GM20431 (cell line): ENCODE results near the gene NUP210.
"Not testable (repeated sequence)": the region's sequence is repeated elsewhere in the genome, so short reads cannot be mapped to it uniquely, and the experiment has no call there.

Experiments
- in situ Hi-C: fragments of 300-500 bp; cut with MseI, MboI; formaldehyde crosslinking; loops from one replicate; pipeline ENCODE4 v1.15.0; 2020; ENCODE audit warnings: low sequenced_read_pairs; ENCODE audit not compliant: unreplicated experiment

NUP210 gene

DNA sequence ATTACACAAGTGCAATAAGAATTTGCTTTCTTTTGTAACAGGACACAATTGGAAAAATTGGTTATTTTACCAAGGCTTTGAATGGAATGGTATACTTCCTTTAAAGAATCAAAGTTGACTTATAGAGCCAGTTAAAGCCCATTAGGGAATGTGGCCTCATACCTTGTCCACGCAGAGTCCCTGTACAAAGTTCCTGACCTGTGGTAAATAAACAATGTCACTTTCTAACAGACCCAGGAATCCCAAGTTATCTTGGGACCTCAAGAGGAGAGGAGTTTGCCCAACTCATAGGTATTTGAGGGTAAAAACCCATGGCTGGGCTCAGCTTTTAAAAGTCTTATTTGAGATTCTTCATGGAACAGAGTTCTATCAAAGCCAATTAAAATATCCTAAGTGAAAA, 12.0 kb upstream of the NUP210 start:
- in situ Hi-C loops: no loop called here

- in situ Hi-C loops: not testable (repeated sequence)
These were observed 10.3 kb upstream of the NUP210 start for GRCh38 chr3:13430411-13430875.

- in situ Hi-C loops: no loop called here
These were observed 9.6 kb upstream of the NUP210 start for GRCh38 chr3:13429631-13430291.

- in situ Hi-C loops: not testable (repeated sequence)
These were observed 8.6 kb upstream of the NUP210 start for GRCh38 chr3:13428678-13429077.

DNA sequence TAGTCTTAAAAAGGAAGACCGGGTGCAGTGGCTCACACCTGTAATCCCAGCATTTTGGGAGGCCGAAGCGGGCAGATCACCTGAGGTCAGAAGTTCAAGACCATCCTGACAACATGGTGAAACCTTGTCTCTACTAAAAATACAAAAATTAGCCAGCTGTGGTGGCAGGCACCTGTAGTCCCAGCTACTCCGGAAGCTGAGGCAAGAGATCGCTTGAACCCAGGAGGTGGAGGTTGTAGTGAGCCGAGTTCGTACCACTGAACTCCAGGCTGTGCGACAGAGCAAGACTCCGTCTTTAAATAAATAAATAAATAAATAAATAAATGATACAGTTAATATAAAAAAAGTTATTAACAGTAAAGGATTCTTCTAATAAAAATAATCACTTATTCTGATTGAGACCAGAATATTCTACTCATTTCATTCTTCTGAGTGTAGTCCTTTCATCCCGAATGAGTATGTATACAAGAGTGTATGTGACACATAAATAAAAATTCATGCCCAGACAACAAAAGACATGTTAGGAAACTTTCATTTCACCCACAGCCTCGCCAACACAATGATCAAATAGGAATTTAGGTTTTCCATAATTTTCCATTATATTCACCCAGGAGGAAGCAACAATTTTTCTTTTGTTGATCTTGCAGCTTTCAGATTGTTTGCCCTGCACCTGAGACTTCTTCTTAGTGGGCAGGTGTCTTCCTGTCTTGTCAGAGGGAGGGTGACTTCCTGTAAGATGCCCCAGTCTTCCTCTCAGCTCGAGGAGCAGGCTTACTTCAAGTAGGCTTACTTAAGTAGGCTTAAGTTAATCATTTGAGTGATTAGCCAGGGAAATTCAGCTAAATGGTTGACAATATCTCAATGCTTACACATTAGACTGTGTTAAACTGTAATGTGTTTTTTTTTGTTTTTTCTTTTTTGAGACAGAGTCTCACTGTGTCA, 7.8 kb upstream of the NUP210 start:
- in situ Hi-C loops: no loop called here

DNA sequence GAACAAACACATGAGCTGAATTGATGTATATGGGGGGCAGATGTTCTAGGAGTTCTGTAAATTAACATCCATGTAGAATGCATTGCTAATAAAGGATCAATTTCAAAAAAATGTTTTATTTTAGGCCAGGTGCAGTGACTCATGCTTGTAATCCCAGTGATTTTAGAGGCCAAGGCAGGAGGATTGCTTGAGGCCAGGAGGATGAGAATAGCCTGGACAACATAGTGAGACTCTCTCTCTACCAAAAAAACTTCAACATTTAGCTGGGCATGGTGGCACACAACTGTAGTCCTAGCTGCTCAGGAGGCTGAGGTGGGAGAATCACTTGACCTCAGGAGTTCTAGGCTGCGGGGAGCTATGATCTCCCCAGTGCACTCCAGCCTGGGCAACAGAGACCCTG, 6.5 kb upstream of the NUP210 start:
- in situ Hi-C loops: no loop called here

- in situ Hi-C loops: no loop called here
These were observed 5.6 kb upstream of the NUP210 start for GRCh38 chr3:13425689-13426088.

DNA sequence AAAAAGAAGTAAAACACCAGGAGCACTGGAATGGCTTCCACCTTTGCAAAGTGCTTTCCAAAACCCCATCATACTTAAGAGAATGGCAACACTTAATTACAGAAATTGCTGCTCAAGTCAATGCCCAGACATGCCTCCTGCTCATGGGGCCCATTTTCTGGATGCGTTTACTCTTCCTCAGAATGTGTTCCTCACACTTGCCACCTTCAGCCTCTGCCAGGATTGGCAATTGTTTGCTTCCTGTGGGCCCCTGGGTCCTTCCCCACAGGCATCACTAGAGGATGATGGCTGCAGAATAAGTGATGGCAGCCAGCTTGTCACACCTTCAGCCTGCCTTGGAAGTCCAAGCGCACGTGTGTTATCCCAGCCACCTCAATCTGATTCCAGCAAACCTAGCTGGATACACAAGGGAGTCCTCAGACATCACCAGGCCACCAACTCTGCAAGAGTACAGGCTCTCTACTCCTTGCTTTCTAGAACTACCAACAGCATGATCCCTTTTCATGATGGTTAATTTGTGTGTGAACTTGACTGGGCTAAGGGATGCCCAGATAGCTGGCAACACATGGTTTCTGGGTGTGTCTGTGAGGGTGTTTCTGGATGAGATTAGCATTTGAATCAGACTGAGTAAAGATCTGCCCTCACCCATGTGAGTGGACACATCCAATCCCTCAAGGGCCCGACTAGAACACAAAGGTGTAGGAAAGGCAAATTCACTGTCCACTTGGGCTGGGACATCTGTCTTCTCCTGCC, 4.9 kb upstream of the NUP210 start:
- in situ Hi-C loops: no loop called here

- in situ Hi-C loops: no loop called here
These were observed 4.2 kb upstream of the NUP210 start for GRCh38 chr3:13424141-13424844.

GRCh38 chr3:13420831-13421765, 976 bp upstream of the NUP210 start:
- in situ Hi-C loops: no loop called here

DNA sequence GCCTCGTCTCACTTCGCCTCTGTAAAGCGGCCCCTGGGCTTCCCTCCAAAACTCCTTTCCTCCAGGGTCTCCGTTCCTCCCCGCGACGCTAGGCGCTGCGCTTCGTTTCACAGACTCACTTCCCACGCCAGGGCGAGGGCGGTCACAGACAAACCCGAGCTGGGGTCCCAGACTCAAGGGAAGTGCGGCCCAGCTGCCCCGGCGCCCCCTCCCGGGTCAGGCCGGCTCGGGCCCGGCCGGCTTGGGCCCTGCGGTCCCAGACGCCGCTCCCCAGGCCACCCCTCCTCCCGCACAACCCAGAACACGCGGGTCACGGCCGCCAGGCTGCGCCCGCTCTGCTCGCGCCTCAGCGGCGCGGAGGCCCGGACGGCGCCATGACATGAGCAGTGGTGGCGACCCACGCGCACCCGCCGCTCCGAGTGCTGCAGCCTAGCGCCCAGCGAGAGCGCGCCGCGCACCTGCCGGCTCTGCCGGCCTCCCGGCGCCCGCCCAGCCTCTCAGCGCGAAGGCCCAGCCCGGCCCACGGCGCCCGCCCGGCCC, 547 bp downstream of the NUP210 start:
- in situ Hi-C loops: no loop called here

- in situ Hi-C loops: no loop called here
These were observed 2.8 kb downstream of the NUP210 start for GRCh38 chr3:13417166-13417947.

- in situ Hi-C loops: no loop called here
These were observed 3.9 kb downstream of the NUP210 start for GRCh38 chr3:13415997-13416793.

DNA sequence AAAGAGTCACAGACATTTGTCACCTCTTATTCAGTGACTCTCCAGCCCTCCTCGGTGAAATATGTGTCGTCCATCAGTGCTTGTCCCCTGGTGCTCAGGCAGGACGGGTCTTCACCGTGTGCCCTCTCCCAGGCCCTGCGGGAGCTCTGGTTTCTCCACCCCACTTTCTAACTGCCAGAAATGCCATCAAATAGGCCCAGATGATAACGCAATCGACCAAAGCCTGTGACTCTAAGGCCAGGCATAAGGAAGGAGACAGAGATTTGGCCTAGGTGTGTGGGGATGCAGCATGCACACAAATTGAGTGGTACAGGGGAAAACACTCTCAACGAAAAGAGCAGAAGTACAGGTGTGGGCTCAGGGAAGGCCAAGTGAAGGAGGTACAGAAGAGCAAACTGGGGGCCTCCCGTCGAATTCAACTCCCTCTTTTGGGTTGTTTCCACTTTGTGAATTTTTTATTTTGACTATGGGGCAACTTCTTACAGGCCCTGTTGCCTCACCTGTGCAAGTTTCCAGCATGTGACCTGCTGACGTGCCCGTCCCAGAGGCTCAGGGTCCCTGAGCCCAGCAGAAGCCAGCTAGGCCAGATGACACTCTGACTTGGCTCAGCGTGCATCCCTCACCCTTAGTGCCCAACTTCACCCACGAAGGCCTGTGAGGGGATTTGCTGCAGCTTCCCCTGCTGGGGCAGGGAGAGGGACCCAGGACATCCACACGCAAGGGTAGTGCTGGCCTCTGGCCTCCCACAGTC, 4.7 kb downstream of the NUP210 start:
- in situ Hi-C loops: no loop called here

GRCh38 chr3:13414040-13414729, 5.9 kb downstream of the NUP210 start:
- in situ Hi-C loops: no loop called here
